Measurements from ENCODE around the gene PTGES2.

Gene PTGES2

DNA sequence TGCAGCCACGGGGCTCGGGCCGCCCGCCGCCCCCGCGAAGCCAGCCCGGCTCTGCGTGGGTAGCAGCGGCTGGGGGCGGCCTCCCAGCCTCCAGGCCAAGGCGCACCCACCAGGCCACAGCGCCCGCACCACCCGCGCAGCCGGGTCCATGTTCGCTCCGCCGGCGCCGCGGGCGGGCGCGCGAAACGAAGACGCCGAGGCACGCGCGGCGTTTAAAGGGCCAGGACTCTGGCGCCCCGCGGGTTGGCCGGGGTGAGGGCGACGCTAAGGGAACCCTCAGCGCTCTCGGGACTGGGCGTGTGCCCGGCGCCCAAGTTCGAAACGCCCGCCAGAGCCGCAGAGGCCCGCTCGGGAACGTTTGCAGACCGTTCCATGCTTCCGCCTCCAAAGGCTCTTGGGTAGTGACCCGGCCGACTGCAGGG is at the start of gene PTGES2:
PTGES2 (minus strand) TSS at position 162 of the 422 bp plus-strand sequence; CDS start at position 150, 12 bp downstream.
- TF ChIP-seq CTCF (IDR thresholded peaks at IDR 0.05; ENCODE audit: control extremely low read depth, extremely low read depth, low read depth, missing control alignments) = no peak
- ChIA-PET POLR2A (interaction anchor here (1.5 kb wide), 1 partner anchor 61 kb away, joined by 4 read pairs; the partner anchor contains the start of gene NAIF1), CTCF (interaction anchor here (0.8 to 7.4 kb wide), 6 partner anchors 12 to 93 kb away, joined by 3 to 110 read pairs (median 5); partner anchors contain the start of gene BBLN)
- DNase-seq (ENCODE audit: extremely low spot score) = peak; percentile 78

DNA sequence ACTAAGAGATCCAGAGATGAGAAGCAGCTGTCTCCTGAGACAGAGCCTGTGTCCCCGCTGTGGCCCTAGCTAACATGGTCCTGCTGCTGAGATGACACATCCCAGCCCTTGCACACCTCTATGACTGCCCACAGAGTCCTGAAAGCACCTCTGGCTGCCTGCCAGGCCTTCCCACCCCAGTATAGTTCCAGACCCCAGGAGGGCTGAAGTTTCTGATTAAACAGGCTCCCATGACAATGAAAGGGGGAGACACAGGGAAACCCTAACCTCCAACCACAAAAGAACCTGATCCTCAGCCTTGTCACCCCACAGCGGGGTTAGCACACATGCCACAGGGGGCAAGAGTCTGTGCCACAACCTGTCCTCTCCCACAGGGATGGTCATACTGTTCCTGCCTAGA is 48.2 kb upstream of the PTGES2 start:
- no peak for DNase-seq (ENCODE audit: extremely low spot score)
- no peak for TF ChIP-seq CTCF (IDR thresholded peaks at IDR 0.05; ENCODE audit: control extremely low read depth, extremely low read depth, low read depth, missing control alignments)
- CTCF ChIA-PET = interaction anchor here (1.3 to 1.5 kb wide), 2 partner anchors 8 to 19 kb away, joined by 3 to 6 read pairs; no protein-coding TSS in a partner anchor
- POLR2A ChIA-PET = no interaction called here

DNA sequence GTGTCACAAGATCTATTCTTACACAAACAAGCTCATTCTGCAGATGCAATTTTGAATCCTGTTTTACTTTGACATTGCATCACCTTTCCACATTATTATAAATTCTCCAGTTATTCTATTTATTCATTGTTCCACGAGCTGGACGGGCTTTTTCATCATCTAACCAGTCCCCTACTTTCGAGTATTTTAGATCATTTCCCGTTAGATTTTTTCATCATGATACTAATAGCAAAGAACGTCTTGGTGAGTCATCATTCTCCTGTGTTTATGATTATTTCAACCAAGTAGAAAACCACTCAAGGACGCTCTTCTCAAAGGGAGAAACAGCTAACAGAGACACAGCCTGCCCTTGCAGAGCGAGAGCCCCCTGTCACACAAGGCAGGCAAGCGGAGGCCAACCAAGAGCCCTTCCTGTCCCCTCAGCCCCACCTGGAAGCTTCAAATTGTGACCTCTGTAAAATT is 47.6 kb upstream of the PTGES2 start:
- no peak for DNase-seq (ENCODE audit: extremely low spot score)

DNA sequence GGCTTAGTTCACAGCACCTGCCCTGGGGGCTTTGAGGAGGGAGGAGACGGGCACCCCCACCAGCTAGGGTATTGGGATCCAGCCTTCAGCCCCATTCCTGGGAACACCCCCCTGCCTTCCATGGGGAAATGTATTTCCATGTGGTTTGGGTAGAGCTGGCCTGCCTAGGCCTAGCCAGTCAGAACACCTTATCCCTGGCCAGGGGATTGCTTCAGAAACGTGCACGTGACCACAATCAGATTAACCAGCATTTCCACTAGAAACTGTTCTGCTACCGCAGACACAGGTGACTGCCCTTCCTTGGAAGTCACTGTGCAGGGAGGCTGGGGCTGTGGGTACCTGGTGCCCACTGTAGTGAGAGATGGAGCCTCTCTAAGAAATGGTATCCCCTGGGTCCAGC is 46.5 kb upstream of the PTGES2 start:
- no peak for TF ChIP-seq CTCF (IDR thresholded peaks at IDR 0.05; ENCODE audit: control extremely low read depth, extremely low read depth, low read depth, missing control alignments)
- ChIA-PET CTCF (interaction anchor here (1.0 to 1.3 kb wide), 2 partner anchors 10 to 12 kb away, joined by 4 to 6 read pairs; no protein-coding TSS in a partner anchor), POLR2A (no interaction called here)
- DNase-seq (ENCODE audit: extremely low spot score) = no peak

More for the DNA sequence above, 47.6 kb upstream of the PTGES2 start:
- POLR2A ChIA-PET = interaction anchor here (0.6 kb wide), 1 partner anchor 9 kb away, joined by 3 read pairs; no protein-coding TSS in a partner anchor
- CTCF ChIA-PET = interaction anchor here (1.0 to 1.5 kb wide), 3 partner anchors 9 to 19 kb away, joined by 3 to 6 read pairs (median 4); no protein-coding TSS in a partner anchor
- no peak for TF ChIP-seq CTCF (IDR thresholded peaks at IDR 0.05; ENCODE audit: control extremely low read depth, extremely low read depth, low read depth, missing control alignments)

GRCh38 chr9:128169925-128170324 is 42.4 kb upstream of the PTGES2 start:
- TF ChIP-seq CTCF (IDR thresholded peaks at IDR 0.05; ENCODE audit: control extremely low read depth, extremely low read depth, low read depth, missing control alignments) = no peak
- DNase-seq (ENCODE audit: extremely low spot score) = no peak
- ChIA-PET POLR2A (no interaction called here), CTCF (interaction anchor here (0.9 to 1.2 kb wide), 2 partner anchors 16 to 42 kb away, joined by 3 read pairs; no protein-coding TSS in a partner anchor)

DNA sequence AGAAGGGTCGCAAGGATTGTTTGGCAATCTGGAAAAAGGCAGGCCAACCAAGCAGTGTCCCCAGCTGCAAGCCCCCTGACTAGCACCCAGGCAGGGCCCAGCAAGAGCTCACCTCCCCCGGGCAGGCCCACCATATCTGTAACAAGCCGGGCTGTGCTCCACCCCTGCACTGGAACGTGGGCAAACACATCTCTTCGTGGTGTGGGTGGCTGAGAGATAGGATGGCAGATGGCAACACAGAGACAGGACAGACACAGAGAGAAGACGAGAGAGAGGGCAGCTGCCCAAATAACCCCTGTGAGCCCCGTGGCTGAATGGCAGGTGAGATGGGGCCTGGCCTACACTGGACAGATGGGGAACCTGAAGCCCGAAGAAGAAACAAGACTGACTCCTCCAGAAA is 42.0 kb upstream of the PTGES2 start:
- TF ChIP-seq CTCF (IDR thresholded peaks at IDR 0.05; ENCODE audit: control extremely low read depth, extremely low read depth, low read depth, missing control alignments) = no peak
- POLR2A ChIA-PET = no interaction called here
- DNase-seq (ENCODE audit: extremely low spot score) = no peak
- CTCF ChIA-PET = interaction anchor here (0.9 to 1.2 kb wide), 2 partner anchors 16 to 41 kb away, joined by 3 read pairs; no protein-coding TSS in a partner anchor
